HG02852 (cell line): ENCODE measurements around the gene ZSWIM3.
A peak's percentile ranks its signal among the peaks of the same experiment; 100 is the strongest.

Experiments
- ATAC-seq: cut with Tn5 transposase; IDR thresholded peaks from one replicate; pipeline ENCODE4 v1.9.1; 2021; ENCODE audit warnings: mild to moderate bottlenecking, moderate library complexity; ENCODE audit not compliant: unreplicated experiment

The ZSWIM3 gene

GRCh38 chr20:45907219-45907948, 50.0 kb downstream of the ZSWIM3 start:
- no peak for ATAC-seq

GRCh38 chr20:45908084-45908483, 50.7 kb downstream of the ZSWIM3 start:
- no peak for ATAC-seq

DNA sequence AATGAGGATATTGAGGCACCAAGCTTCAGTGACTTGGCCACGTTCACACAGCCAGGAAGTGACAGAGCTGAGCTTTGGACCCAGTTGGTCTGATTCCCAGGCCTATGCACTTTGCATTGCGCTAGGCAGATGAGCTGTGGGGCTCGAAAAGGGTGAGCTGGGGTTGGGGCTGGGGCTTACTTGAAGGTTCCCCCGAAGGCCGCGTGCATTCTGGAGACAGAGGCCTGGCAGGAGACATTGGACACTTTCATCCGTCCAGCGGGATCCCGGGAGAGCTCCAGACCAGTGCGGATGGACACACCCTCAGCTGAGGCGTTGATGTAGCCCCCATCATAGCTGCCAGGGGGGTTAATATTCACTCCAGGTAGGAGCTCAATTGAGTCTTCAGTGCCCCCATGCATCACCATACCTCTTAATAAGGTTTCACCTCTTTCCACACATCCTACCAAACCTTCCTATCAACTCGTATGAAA, 52.0 kb downstream of the ZSWIM3 start:
- no peak for ATAC-seq

DNA sequence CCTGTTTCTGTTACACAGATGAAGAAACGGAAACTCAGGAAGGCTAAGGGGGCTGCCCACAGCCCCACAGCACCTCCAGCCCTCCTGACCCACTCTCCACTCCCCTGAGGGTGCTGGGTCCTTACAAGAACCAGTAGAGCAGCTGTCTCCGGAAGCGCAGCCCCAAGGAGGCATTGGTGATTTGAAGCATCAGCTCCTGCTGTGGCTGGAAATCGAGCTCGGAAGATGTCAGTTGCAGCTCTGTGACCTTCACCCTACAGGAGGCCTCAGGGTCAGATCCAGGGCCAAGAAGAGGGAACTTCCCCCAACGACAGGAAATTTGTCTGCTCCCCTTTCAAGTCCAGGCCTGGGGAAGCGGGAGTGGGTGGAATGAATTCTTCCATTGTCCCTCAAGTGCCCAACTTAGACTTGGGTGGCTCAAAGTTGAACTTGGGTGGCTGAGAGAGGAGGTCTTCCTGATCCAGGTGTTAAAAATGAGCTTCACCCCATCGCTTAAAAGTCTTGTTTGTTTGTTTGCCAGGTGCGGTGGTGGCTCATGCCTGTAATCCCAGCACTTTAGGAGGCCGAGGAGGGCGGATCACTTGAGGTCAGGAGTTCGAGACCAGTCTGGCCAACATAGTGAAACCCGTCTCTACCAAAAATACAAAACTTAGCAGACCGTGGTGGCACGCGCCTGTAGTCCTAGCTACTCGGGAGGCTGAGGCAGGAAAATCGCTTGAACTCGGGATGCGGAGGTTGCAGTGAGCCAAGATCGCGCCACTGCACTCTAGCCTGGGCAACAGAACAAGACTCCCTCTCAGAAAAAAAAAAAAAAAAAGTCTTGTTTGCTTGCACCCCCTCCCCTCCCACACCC, 52.6 kb downstream of the ZSWIM3 start:
- no peak for ATAC-seq

DNA sequence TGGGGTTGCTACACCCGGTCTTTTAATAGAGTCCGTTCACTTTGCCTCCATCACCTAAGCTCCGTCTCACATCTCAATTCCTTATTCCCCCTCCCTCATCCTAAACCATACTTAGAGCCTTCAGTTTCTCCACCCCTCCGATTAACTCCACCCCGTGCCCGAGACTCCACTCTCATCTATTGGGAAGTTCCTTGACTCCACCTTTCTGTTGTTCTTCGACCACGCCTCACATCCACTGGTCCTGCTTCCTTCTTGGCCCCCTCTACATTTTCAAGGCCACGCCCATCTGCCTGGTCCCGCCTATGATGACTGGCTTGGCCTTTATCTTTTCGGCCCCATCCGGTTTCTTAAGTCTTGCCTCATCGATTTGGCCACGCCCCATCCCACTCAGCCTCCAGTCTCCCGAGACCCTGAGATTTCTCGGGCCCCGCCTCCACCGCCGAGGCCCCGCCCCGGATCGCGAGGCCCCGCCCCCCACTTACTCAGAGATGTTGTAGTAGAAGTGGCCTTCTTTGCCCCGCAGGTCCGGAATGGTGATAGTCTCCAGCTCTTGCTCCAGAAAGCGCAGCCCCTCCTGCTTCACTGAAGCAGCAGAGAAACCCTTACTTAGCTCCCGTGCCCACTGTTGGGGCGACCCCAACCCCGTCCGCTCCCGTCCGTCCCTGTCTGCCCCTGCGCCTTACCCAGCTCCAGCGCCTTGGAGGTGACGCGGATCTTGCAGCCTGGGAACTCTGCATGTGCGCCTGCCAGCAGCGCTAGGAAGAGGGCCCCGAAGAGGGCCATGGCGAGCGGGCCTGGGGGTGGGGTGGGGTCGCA, 53.5 kb downstream of the ZSWIM3 start:
- ATAC-seq = peak; percentile 87

- ATAC-seq = no peak
Measured at GRCh38 chr20:45911486-45912343, 54.3 kb downstream of the ZSWIM3 start, which contains the start of gene PLTP. Gene PLTP, minus strand, starts transcription at chr20:45912155. Its CDS starts 703 bp downstream, at chr20:45911452.

DNA sequence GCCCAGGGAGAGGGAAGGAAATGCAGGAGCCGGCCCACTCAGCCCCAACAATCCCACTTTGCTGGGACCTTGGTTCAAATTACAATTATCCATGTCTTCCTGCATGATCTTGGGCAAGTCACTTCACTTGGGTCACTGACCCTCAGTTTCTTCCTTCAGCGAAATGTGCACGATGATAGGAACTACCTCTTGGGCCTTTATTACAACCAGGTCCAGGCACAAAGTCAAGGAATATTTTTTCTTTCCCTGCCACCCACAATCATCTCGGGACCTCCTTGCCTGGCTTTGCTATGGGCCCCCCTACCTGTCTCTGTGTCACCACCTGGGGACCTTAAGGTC, 54.9 kb downstream of the ZSWIM3 start:
- ATAC-seq = no peak

GRCh38 chr20:45913116-45913515, 55.7 kb downstream of the ZSWIM3 start:
- ATAC-seq = no peak

GRCh38 chr20:45917790-45918141, 60.4 kb downstream of the ZSWIM3 start:
- no peak for ATAC-seq

DNA sequence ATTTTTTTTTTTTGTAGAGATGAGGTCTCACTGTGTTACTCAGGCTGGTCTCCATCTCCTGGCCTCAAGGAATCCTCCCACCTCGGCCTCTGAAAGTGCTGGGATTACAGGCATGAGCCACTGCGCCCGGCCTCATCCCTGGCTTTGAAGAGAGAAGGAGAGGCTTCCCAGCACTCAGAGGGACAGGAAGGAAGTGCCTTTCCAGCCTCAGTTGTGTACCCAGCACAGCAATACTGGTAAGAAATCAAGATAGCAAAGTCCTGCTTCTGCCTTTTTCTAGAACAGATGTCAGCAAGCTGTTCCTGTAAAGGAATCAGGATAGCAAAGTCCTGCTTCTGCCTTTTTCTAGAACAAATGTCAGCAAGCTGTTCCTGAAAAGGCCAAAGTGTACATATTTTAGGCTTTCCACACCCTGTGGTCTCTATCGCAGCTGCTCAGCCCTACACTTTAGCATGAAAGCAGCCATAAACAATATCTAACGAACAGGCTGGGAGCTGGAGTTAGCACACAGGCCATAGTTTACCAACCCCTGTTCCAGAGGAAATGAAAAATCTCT, 60.8 kb downstream of the ZSWIM3 start:
- no peak for ATAC-seq

DNA sequence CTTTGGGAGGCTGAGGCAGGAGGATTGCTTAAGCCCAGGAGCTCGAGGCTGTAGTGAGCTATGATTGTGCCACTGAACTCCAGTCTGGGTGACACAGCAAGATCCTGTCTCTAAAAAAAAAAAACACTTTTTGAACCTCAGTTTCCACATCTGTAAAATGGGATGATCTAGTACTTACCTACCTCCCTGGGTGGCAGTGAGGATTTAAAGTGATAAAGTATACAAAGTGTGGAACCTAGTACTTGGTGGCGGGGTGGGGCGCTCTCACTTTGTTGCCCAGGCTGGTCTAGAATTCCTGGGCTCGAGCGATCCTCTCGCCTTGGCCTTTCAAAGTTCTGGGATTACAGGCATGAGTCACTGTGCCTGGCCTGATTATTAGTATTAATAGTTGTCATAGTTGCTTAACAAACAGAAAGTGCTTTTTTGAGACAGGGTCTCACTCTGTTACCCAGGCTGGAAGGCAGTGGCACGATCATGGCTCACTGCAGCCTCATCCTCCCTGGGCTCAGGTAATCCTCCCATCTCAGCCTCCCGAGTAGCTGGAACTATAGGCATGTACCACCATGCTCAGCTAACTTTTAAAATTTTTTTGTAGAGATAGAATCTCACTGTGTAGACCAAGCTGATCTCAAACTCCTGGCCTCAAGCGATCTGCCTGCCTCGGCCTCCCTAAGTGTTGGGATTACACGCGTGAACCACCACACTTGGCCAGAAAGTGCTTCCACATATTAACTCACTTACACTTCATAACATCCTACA, 61.5 kb downstream of the ZSWIM3 start:
- no peak for ATAC-seq

- ATAC-seq = no peak
Measured at GRCh38 chr20:45919542-45920399, 62.4 kb downstream of the ZSWIM3 start.

GRCh38 chr20:45920462-45921336, 63.3 kb downstream of the ZSWIM3 start:
- no peak for ATAC-seq

DNA sequence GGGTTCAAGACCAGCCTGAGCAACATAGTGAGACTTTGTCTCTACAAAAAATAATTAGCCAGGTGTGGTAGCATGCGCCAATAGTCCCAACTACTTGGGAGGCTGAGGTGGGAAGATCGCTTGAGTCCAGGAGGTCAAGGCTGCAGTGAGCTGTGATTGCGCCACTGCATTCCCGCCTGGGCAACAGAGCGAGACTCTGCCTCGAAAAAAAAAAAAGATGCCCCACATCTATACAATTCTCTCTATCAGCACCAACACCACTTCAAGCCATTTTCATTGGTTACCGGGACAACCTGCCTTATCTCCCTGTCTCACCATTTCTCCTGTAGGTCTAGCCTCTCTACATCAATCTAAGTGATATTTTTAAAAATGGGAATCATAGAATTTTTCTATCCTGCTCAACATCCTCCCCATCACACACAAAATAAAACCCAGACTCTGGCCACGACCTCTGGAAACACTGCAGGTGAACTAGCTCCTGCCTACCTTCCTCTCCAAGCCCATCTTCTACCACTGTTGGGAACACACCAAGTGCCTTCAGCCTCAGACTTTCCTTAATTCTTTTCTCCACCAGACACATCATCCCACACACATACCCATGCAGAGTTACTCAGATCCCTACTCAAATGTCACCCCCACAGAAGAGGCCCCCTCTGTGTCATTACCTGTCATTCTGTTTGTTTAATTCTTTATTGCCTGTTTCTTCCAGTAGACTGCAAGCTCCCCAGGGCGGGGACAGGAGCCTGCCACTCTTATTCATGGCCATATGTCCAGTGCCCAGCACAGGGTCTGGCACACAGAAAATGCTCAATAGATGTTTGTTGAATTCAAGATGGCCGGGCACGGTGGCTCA, 64.1 kb downstream of the ZSWIM3 start:
- no peak for ATAC-seq

DNA sequence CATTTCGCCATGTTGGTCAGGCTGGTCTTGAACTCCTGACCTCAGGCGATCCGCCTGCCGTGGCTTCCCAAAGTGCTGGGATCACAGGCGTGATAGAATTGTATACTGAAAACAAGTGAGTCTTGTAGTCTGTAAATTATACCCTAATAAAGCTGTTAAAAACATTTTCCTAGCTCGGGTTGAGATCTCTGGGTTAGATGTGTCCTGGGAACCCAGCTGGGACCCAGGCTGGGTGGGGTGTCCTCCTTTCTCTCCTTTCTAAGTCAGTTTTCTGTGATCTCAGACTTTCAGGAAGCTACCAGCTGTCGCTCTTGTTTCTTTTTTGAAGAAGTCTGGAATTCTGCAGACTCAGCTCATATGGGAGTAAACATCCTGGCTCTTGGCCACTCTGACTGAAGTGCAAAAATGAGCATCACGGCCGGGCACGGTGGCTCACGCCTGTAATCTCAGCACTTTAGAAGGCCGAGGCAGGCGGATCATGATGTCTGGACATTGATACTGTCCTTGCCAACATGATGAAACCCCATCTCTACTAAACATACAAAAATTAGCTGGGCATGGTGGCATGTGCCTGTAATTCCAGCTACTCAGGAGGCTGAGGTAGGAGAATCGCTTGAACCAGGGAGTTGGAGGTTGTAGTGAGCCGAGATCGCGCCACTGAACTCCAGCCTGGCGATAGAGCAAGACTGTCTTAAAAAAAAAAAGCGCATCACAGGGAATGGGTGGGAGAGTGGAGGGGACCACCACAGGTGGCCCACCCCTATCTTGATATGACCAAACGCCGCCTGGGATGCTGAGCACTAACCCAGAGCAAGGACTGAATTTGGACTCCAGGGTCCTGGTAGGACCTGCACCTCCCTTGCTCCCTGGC, 67.2 kb downstream of the ZSWIM3 start:
- no peak for ATAC-seq
